ENCODE results near the gene PLCB3.

Gene PLCB3

DNA sequence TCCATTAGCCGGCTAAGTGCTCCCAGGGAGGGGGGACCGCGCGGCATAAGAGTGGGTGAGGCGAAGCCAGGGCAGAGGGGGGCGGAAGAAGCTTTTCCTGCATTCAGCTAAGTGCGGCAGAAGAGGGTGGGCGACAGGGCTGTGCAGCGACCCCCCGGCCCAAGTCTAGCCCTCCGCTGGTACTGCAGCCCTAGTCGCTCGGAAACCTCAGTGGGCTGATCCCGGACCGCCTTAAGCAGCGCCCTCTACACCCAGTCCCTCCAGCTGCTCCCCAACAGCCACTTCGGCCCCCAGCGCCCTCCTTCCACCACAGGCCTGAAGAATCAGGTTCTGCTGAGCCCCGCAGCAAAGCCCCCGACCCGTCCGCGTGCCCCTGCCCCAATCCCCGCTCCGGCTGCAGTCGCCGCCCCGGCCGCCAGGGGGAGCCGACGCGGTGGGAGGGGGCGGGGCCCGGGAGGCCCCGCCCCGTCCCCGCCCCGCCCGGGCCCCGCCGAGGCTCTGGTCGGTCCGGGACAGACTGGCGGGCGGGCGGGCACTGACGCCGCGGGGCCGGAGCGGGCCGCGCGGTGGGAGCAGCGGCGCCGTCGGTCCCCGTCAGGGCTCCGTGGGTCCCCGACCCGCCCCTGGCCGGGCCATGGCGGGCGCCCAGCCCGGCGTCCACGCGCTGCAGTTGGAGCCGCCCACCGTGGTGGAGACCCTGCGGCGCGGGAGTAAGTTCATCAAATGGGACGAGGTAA lies at the start of gene PLCB3:
Gene PLCB3, plus strand, starts transcription at position 515 of the 737 bp plus-strand sequence. Its CDS starts 120 bp downstream, at position 635.
- TF ChIP-seq CTCF (IDR thresholded peaks at IDR 0.05; ENCODE audit: low read length, missing control alignments): peak; percentile 29
- no peak for DNase-seq (ENCODE audit: low read depth)

DNA sequence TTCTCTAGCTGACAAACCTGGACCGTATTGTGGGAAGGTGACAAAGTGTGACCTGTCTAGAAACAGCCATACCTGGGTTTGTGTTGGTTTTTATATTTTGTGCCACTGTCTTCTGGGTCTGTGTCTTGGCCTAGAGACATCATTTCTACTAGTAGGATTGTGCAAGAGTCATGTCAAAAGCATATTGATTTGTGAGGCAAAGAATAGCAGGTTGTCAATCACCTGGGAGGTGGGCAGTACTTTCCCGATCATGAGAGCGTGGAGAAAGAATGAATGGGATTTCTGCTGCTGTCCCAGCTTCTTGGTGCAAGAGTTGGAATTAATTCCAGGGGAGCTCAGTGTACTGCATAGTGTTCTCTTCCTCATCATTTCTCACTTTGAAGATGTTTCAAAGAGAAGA lies 49.8 kb upstream of the PLCB3 start:
- no peak overlapping the region for H3K4me3 ChIP-seq (replicated peaks; ENCODE audit: low read depth, low read length)
- no peak for TF ChIP-seq CTCF (IDR thresholded peaks at IDR 0.05; ENCODE audit: low read length, missing control alignments)
- DNase-seq (ENCODE audit: low read depth): no peak

More for the DNA sequence above, at the start of gene PLCB3:
- peak within 1 kb of the TSS; percentile 85 for H3K4me3 ChIP-seq (replicated peaks; ENCODE audit: low read depth, low read length)

- TF ChIP-seq CTCF (IDR thresholded peaks at IDR 0.05; ENCODE audit: low read length, missing control alignments): no peak
- DNase-seq (ENCODE audit: low read depth): no peak
- H3K4me3 ChIP-seq (replicated peaks; ENCODE audit: low read depth, low read length): no peak overlapping the region
Measured at GRCh38 chr11:64202992-64203391, 48.3 kb upstream of the PLCB3 start.

DNA sequence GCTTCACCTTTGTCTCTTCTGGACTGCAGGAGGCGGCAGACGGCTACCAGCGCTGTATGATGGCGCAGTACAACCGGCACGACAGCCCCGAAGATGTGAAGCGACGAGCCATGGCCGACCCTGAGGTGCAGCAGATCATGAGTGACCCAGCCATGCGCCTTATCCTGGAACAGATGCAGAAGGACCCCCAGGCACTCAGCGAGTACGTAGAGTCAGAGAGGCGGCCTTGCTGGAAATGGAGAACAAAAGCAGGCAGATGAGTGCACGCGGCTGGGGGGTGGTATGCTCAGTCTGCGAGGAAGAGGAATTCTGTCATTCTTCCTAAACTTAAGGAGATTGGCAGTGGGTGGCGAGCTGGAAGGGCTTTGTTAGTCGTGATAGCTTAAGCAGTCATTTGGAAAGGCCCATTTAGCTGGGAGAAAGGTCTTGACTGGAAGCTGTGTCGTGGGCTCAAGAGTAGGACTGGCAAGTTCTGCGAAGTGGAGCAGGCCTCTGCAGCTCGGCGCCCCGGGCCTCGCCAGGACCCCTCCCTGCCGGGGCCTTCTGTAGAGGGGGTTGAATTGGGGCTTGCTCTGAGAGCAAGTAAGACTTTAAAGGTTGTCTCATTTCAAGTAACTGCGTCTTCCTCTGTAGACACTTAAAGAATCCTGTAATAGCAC lies 47.8 kb upstream of the PLCB3 start:
- no peak for DNase-seq (ENCODE audit: low read depth)
- no peak overlapping the region for H3K4me3 ChIP-seq (replicated peaks; ENCODE audit: low read depth, low read length)
- TF ChIP-seq CTCF (IDR thresholded peaks at IDR 0.05; ENCODE audit: low read length, missing control alignments): no peak

DNA sequence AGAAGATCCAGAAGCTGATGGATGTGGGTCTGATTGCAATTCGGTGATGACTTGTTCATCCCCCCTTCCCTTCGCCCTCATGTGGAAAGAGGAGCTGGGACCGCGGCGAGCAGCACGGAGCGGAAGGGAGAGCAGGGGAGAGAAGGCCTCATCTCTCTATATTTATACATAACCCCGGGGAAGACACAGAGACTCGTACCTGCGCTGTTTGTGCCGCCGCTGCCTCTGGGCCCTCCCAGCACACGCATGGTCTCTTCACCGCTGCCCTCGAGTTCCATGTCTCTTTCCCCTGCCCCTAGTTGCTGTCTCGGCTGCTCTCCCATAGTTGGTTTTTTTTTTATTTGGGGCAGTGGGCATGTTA lies 47.3 kb upstream of the PLCB3 start:
- TF ChIP-seq CTCF (IDR thresholded peaks at IDR 0.05; ENCODE audit: low read length, missing control alignments): no peak
- DNase-seq (ENCODE audit: low read depth): no peak
- no peak overlapping the region for H3K4me3 ChIP-seq (replicated peaks; ENCODE audit: low read depth, low read length)

DNA sequence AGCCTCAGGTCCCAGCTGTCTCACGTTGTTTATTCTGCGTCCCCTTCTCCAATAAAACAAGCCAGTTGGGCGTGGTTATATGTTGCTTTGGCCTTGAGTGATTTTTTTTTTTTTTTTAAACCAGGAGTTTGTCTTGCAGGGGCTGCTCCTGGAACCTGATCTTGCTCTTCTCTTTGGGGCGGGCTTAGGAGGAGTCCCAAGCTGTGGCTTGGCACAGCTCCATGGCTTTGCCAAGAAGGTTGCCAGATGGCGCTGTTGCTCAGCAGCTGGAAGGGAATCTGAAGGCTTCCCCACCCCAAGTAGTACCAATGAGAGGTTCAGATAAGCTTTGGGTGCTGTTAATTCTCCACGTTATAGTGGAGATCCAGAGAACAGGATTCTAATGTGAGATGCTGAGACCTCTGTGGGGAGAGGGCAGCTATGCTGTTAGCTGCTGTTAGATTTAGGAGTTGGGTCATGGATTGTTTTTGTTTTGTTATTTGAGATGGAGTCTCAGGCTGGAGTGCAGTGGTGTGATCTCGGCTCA lies 46.8 kb upstream of the PLCB3 start:
- DNase-seq (ENCODE audit: low read depth): peak; percentile 97
- no peak overlapping the region for H3K4me3 ChIP-seq (replicated peaks; ENCODE audit: low read depth, low read length)
- TF ChIP-seq CTCF (IDR thresholded peaks at IDR 0.05; ENCODE audit: low read length, missing control alignments): peak; percentile 68
